GM18868 (cell line): ENCODE measurements around the gene NVL.
"Not testable (repeated sequence)": the region's sequence is repeated elsewhere in the genome, so short reads cannot be mapped to it uniquely, and the experiment has no call there.

Source experiments
- ATAC-seq: cut with Tn5 transposase; IDR thresholded peaks from one replicate; pipeline ENCODE4 v1.9.1; 2021; ENCODE audit warnings: mild to moderate bottlenecking, moderate library complexity; ENCODE audit not compliant: unreplicated experiment

Gene NVL

GRCh38 chr1:224238212-224238611, 91.8 kb downstream of the NVL start:
- ATAC-seq: no peak

DNA sequence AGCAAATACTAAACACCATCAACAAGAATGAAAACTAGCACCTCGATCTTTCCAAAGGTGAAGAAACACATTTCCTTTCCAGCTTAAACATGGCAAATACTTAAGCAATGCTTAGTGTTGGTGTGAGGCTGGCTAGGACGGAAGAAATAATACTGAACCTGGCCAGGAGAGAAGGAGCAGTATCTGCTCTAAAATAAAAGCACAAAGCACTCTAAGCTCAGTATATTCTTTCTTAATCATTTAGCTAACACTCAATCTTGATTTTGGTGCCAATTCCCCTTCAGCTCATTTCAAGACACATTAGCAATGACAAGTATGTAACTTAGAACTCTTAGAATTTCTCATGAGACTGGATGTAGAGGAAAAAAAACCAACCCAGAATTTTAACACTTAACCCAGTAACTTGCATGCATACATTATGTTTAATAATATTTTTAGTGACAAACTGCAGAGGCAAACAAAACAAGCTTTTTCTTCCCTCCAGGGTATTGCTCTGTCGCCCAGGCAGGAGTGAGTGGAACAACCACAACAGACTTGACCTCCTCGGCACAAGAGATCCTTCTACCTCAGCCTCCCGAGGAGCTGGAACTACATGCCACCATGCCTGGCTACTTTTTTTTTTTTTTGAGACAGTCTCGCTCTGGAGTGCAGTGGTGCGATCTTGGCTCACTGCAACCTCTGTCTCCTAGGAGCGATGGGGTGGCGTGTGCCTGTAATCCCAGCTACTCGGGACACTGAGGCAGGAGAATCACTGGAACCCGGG, 92.7 kb downstream of the NVL start:
- no peak for ATAC-seq

DNA sequence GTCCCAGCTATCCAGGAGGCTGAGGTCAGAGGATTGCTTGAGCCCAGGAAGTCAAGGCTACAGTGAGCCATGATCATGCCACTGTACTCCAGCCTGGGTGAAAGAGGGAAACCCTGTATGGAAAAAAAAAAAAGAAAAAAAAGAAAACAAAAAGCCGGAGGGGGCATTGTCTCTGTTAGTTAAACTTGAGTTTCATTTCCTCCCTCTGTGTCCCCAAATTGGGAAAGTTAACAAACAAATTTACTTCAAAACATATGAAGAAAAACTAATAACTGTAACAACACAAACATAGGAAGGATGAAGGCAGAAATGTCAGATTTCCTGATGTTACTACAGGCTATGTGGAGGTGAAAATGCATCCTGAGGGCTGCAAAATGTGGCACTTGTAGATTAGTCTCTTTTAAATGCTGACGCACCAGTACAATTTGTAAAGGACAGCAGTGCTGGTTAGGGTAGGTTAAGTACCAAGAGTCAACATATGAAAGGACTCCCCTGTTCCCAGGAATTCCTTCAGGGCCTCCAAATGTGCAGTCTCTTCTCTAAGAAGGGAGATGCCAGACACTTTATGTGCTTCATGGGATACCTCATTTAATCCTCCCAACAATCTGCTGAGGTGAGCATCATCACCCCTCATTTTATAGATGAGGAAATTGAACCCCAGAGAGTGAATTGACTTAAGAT, 94.0 kb downstream of the NVL start:
- no peak for ATAC-seq

DNA sequence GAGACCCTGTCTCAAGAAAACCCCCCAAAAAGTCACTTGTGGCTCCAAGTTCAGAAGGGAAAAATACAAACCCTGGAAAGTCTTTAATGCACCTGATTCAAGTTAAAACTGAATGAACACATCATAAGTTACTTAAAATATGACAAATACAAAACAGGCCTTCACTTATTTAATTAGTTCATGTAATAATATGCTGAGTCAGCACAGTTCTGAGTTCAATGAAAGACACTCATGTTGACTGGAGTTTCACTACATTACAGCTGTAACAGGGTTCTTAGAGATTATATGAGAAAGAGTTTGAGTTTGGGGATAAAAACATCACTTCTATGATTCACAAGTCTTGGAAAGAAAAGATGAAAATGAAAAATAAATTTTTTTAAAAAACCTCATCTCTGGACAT, 96.0 kb downstream of the NVL start:
- ATAC-seq: no peak

DNA sequence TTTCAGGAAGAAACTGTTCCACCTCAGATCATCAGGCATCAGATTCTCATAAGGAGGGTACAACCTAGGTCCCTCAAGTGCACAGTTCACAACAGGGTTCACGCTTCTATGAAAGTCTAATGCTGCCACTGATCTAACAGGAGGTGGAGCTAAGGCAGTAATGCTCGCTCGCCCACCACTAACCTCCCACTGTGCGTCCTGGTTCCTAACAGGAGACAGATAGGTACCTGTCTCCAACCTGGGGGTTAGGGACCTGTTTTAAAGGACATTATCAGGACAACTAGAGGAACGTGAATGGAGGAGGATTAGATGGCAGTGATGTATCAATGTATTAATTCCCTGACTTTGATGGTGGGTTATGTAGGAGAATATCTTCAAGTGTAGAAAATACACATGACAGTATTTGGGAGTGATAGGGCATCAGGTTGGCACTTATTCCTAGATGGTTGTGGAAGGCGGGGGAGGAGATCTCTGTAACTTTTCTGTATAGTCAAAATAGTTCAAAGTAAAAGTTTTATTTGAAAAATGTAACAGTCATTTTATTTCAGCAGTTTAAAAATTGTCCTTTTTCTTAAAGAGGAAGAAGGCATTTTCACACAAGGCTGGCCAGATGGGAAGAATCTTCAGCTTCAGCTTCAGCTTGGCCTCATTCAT, 103.0 kb downstream of the NVL start:
- no peak for ATAC-seq

DNA sequence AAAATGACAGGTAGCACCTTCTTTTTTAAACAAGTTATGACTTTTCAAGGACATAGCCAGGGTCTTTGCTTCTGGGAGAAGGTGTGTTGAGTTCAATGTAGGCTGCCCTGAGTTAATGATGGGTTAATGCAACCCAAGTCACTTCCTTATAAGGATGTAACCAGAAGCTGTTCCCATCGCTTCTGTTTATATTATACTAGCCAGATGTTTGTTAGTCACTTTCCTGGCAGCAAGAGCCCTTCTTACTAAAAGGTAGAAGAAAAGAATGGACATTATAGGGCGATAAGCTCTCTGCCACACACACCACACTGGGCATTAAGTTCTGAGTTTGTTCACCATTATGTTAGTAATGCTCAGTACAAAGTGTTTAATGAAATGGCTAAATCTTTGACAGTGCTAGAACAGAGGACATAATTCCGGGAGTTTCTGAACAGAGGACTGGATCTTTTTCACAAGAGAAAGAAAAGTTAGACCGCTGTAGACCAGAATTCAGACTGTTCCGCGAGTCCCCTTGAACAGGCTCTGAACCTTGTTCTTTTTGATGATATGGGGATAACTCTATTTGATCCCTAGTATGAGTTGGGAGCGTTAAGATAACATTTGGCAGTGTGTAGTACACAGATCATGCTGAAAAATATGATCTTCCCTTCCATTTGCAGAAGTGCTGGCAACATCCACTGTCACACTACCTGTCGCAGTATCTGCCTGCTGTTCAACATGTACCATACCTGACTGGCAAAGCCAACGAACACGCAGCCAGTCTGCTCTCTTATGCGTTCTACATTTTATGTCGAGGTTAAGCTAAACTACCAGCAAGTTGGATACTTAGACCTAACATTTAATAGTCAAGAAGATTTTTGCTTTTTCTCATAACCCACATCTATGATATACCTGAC, 105.9 kb downstream of the NVL start:
- no peak for ATAC-seq

DNA sequence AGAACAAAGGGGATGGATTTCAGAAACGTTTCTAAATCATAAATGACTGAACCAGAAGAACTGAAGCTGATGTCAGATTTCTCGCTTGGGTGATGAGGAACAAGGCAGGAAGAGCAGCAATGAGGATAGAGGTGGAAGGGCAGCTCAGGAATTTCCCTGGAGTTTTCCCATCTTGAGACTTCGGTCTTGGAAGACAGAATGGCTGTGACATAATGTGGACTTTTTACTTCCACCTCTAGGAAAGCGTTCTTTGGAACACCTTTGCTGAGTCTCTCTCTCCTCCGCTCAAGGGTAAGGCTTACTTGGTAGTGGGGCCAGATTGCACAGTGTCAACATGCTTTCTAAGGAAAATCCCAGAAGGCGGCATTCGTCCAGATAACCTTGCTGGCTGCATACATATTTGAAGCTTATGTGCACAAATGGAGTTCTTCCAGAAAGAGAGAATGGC, 110.3 kb downstream of the NVL start:
- no peak for ATAC-seq

DNA sequence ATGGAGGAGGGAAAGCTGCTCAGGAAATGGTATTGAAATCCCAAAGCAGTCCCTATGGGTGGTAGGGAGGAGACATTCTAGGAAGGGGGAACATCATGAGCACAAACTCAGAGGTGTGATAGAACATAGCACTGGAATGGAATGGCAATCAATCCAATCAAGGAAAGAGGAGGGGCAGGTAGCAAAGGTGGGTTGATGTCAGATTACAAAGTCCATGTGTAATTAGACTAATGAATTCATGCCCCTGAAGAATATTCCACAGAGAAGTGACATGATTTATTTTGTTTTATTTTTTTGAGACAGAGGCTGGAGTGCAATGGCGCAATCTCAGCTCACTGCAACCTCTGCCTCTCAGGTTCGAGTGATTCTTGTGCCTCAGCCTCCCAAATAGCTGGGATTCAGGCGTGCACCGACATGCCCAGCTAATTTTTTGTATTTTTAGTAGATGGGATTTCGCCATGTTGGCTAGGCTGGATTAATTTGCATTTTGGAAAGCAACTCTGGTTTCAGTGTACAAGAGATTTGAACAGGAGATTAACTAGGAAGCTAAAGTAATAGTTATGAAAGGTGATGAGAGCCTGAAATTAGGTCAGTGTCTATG, 110.9 kb downstream of the NVL start:
- no peak for ATAC-seq

DNA sequence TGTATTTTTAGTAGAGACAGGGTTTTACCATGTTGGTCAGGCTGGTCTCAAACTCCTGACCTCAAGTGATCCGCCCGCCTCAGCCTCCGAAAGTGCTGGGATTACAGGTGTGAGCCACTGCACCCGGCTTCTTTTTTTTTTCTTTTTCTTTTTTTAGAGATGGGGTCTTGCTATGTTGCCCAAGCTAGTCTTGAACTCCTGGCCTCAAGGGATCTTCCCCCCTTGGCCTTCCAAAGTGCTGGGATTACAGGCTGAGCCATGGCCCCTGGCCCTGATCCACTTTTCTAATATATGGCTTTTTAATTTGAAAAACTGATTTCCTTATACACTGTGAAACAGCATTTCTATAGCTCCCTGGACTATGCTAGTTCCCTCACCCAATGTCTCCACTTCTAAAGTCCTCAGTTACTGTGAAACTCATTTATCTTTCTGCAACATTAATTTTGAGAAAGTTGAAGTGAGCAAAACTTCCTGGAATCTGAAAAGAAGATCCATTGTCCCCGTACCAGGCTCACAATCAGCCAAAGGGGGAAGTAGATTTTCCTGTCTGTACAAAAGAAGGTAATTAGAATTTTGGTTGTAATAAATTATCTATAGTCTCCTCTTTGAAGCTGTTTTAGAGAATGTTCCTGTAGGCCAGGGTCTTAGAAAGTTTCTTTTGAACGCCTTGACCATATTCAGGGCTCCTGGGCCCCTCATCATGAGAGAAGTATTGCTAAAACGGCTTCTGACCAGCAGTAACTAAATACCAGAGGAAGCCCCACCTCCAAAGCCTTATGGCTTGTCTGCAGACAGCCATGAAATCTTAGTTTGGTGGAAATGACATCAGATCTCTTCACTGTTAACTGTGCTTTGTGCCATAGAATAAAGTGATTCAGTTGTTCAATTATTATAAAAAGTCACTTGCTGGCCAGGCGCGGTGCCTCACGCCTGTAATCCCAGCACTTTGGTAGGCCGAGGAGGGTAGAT, 112.0 kb downstream of the NVL start:
- ATAC-seq: no peak

- no peak for ATAC-seq
Measured at GRCh38 chr1:224216382-224216781, 113.6 kb downstream of the NVL start.

DNA sequence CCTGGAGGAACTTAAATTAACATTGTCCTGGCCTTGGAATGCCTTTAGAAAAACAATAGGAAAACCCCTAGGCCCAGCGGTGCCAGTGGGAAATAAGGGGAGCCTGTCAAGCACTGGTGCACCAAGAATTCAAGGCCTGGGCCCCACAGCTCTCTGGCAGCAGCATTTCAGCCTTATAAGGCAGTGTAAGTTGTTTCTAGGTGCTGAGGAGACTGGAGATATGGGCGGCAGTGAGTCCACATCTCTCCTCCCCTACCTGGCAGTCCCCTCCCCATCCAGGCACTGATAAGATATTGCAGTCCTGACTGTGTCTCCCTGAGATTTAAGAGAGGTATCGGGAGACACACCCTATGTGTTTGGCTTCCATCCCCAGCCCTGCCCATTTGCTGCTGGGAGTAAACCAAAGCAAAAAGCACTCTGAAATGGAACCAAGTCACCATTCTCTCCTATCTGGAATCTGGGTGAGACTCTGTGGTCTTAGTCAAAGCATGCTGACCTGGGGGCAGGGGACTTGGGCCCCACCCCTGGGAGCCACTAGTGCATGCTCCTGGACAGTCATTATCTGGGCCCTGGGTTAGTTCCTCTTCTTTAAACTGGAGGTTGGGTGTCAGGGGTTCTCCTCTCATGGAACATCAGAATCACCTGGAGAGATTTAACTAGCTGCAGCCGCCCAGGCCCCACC, 116.4 kb downstream of the NVL start:
- peak; percentile 13 for ATAC-seq

DNA sequence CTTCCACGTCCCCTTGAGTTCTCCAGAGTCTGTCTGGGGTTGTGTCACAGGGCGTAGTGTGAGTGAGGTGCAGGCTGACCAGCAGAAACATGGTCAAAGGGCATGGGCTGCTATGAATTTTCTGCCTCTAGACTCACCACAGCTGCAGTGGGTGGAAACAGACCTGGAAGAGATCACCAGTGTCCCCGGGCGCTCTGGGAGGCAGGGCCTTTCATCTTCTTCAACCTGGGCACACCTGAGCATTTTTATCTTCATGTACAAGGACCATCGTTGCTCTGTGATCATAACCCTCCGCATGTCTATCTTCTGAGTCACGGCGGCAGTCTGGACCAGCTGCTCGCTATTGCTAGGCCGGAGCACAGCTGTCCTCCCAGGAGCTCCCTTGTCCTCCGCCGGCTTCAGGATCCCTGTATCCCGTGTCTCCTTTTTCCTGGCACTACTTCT, 117.3 kb downstream of the NVL start:
- ATAC-seq: no peak

DNA sequence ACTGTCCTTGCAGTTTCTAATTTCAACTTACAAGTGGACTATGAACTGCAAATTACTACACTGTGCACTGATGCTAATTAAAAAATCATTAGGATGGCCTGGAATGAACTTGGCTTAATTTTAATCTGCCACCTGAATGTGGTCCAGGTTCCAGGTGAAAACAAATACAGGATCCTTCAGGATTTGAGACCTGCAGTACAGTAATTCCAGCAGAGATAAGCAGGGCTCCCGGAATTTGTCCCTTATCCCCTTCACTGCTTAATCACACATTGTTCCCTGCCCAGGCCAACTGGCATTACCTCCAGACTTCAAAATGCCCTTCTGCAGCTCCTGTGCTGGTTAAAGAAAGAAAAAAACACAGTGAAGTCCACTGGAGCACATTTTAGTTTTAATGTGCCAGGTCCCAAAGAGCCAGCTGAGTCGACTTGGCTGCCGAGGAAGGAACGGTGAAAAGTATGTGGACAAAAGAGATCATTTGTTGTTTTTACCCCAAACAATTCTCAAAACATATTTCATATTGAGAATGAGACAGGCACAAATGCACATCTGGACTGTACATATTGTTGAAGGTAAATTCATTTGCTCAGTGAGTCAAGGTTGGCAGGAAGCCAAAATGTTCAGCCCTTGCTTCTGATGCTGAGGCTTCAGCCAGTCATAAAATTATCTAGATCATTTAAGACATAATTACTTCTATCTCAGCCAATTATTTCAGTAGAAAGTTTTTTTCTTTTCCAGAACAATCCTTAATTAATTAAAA, 118.6 kb downstream of the NVL start:
- no peak for ATAC-seq

GRCh38 chr1:224205931-224206538, 123.9 kb downstream of the NVL start:
- ATAC-seq: not testable (repeated sequence)

- peak; percentile 55 for ATAC-seq
Measured at GRCh38 chr1:224205438-224205840, 124.5 kb downstream of the NVL start.

DNA sequence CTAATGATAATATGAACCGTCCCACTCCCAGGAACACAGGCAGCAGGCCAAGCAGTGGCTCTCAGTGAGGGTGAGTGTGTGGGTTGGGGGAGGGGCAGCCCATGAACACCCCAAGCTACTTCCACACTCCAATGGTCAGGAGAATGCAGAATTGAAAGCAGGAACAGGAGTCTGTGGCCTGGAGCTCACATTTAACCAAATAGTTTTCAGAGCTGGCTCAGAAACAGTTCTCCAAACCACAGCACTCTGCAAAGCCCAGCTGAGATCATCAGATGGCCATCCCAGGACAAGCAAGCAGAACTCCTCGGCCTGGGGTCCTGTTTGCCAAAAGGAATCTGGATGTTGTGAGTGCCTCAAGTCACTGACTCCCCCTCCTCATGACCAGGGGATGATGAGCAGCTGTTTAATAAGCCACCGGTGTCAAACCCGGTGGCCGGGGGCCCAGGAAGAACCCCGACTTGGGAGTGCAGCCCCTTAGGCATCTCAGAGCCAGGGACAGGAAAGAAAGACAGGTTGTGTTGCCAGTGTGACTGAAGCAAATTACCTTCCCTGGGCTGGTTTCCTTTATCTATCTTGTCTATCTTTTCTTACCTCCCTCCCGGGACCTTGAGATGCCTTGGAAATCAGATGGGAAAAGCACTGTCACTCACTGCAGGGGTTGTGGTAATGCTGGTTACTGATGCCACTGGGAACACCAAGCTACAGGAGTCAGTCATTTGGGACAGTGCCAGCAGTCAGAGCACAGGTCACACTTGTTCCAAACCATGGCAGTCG, 126.5 kb downstream of the NVL start:
- ATAC-seq: peak; percentile 59

DNA sequence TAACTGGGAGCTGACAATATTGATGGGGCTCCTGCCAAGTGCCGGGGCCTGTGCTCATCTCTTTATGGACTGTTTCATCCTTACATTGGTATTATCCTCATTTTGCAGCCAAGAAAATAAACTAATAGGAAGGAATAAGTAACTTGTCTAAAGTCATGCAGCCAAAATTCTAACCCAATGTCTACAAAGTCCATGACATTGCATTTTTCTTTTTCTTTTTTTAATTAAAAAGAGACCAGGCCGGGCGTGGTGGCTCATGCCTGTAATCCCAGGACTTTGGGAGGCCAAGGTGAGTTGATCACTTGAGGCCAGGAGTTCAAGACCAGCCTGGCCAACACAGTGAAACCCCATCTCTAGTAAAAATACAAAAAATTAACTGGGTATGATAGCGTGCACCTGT, 128.1 kb downstream of the NVL start:
- ATAC-seq: no peak
